A549 (cell line): ENCODE measurements around the gene SCGB1C2. TPM values are rescaled to one million over a fixed set of nuclear protein-coding genes. Genes with fewer than 3 reads are reported as not detected.

Experiments
- ATAC-seq, 2 experiments: fragments of 200-7000 bp in 1 of 2; fragments of >200 bp in 1 of 2; cut with Nextera tagmentation in 1 of 2; cut with Tn5 transposase in 1 of 2; 3 replicates each; pipeline versions ENCODE4 v1.8.0 to v1.9.1; 2018 to 2020; ENCODE audit warnings: mild to moderate bottlenecking in 1 of 2, moderate library complexity in 1 of 2
- CTCF ChIA-PET: fragments of 300-600 bp; sonication (Branson Sonifier 250); formaldehyde crosslinking; extraction: SDS; loops from one replicate; lab custom pipeline; 2021; ENCODE audit warnings: antibody characterized with exemption, inconsistent platforms; lab: Yijun Ruan, JAX
- POLR2A ChIA-PET: fragments of 350-600 bp; formaldehyde crosslinking; extraction: SDS; loops from one replicate; lab custom pipeline; 2021; ENCODE audit warnings: antibody characterized with exemption, inconsistent platforms; lab: Yijun Ruan, JAX
- DNase-seq, 2 experiments: peaks; one replicate each; pipeline versions ENCODE4 v3.0.0 to v3.0.0-alpha.2; 2011 to 2016; ENCODE audit warnings: low read depth in 1 of 2, low spot score in 1 of 2
- FAIRE-seq: peaks from 2 replicates; lab custom pipeline; 2011; peaks lifted over from hg19 to GRCh38; lab: Jason Lieb, UNC
- H3K27ac ChIP-seq, 2 experiments: fragments of >200 bp; sonication (Bioruptor Twin); formaldehyde crosslinking; 3 replicates each; pipeline ENCODE4 v1.5.1; 2016 to 2017
- H3K4me1 ChIP-seq: fragments of >200 bp; sonication (Bioruptor Twin); formaldehyde crosslinking; 3 replicates; pipeline ENCODE4 v1.6.1; 2016
- H3K4me2 ChIP-seq: fragments of >200 bp; sonication (Bioruptor Twin); formaldehyde crosslinking; 3 replicates; pipeline ENCODE4 v1.6.1; 2016
- H3K4me3 ChIP-seq: fragments of >200 bp; sonication (Bioruptor Twin); formaldehyde crosslinking; 3 replicates; pipeline ENCODE4 v1.5.1; 2016
- H3K9me3 ChIP-seq: fragments of >200 bp; sonication (Bioruptor Twin); formaldehyde crosslinking; 3 replicates; pipeline ENCODE4 v1.6.1; 2016
- ATOH8 ChIP-seq: fragments of 250-450 bp; sonication (Bioruptor Pico); IDR thresholded peaks from 2 replicates; pipeline ENCODE4 v1.5.0; 2020; ENCODE audit warnings: low read depth, mild to moderate bottlenecking, moderate library complexity
- BCL3 ChIP-seq: fragments of >200 bp; sonication (Bioruptor Twin); formaldehyde crosslinking; IDR thresholded peaks from 3 replicates; pipeline ENCODE4 v1.6.1; 2016
- BHLHE40 ChIP-seq: IDR thresholded peaks from 2 replicates; pipeline ENCODE4 v1.6.1; 2012; ENCODE audit warnings: low read depth, low read length, inconsistent platforms
- CBX2 ChIP-seq: fragments of 200-600 bp; sonication (generic); IDR thresholded peaks from 2 replicates; pipeline ENCODE4 v1.6.1; 2016; ENCODE audit warnings: low read depth, mild to moderate bottlenecking, borderline replicate concordance
- CBX8 ChIP-seq: fragments of 200-600 bp; sonication (generic); IDR thresholded peaks from 2 replicates; pipeline ENCODE4 v1.6.1; 2016
- CHD4 ChIP-seq: fragments of 200-600 bp; sonication (generic); IDR thresholded peaks from 2 replicates; pipeline ENCODE4 v1.6.1; 2016; ENCODE audit warnings: antibody characterized with exemption, mild to moderate bottlenecking, borderline replicate concordance
- EP300 ChIP-seq, 2 experiments: fragments of >200 bp; sonication (Bioruptor Twin); formaldehyde crosslinking; IDR thresholded peaks; 2 replicates in 1 of 2; 3 replicates in 1 of 2; pipeline ENCODE4 v1.6.1; 2016 to 2017
- FOSB ChIP-seq: fragments of 250-450 bp; sonication (Bioruptor Pico); IDR thresholded peaks from 2 replicates; pipeline ENCODE4 v1.5.0; 2020; ENCODE audit warnings: mild to moderate bottlenecking, moderate library complexity
- HDAC2 ChIP-seq: fragments of 200-600 bp; sonication (generic); IDR thresholded peaks from 2 replicates; pipeline ENCODE4 v1.6.1; 2016
- JUNB ChIP-seq: fragments of >200 bp; sonication (Bioruptor Twin); formaldehyde crosslinking; IDR thresholded peaks from 2 replicates; pipeline ENCODE4 v1.6.1; 2016
- KDM1A ChIP-seq: fragments of 200-600 bp; sonication (generic); IDR thresholded peaks from 2 replicates; pipeline ENCODE4 v1.6.1; 2016; ENCODE audit warnings: low read depth, mild to moderate bottlenecking
- KDM5A ChIP-seq: fragments of 200-600 bp; sonication (generic); IDR thresholded peaks from 2 replicates; pipeline ENCODE4 v1.6.1; 2016; ENCODE audit warnings: antibody characterized with exemption, mild to moderate bottlenecking
- MAFK ChIP-seq: fragments of 450-650 bp; IDR thresholded peaks from 2 replicates; pipeline ENCODE4 v1.6.1; 2014; ENCODE audit not compliant: partially characterized antibody
- NFE2L2 ChIP-seq: fragments of 150-350 bp; conservative IDR thresholded peaks from 2 replicates; pipeline ENCODE4 v1.6.1; 2014; ENCODE audit warnings: low read length
- POLR2A ChIP-seq: IDR thresholded peaks from 2 replicates; pipeline ENCODE4 v1.6.1; 2012; ENCODE audit warnings: mild to moderate bottlenecking, low read length
- RARB ChIP-seq: fragments of 250-450 bp; sonication (Bioruptor Pico); IDR thresholded peaks from 2 replicates; pipeline ENCODE4 v1.8.0; 2021; ENCODE audit warnings: mild to moderate bottlenecking, moderate library complexity
- REST ChIP-seq: fragments of 200-600 bp; sonication (generic); IDR thresholded peaks from 2 replicates; pipeline ENCODE4 v1.6.1; 2016; ENCODE audit warnings: antibody characterized with exemption, mild to moderate bottlenecking, moderate library complexity
- RFX5 ChIP-seq: fragments of 450-650 bp; IDR thresholded peaks from 2 replicates; pipeline ENCODE4 v1.7.1; 2014; ENCODE audit warnings: antibody characterized with exemption, mild to moderate bottlenecking, moderate library complexity
- SMC3 ChIP-seq: fragments of >200 bp; sonication (Bioruptor Twin); formaldehyde crosslinking; IDR thresholded peaks from 3 replicates; pipeline ENCODE4 v1.6.1; 2018; ENCODE audit warnings: inconsistent platforms
- USF2 ChIP-seq: fragments of 450-650 bp; IDR thresholded peaks from 2 replicates; pipeline ENCODE4 v1.6.1; 2014; ENCODE audit warnings: antibody characterized with exemption
- WGBS: methylation state at CpG from one replicate; pipeline ENCODE4 v1.1.6; 2017; ENCODE audit errors: missing lambda C conversion rate; 5-methylcytosine and 5-hydroxymethylcytosine counted together
- polyA plus RNA-seq, 4 experiments: library from polyadenylated mRNA; depleted of rRNA in 3 of 4; stranded (reverse); fragments of >200 nt; fragmentation: RNase III in 1 of 4; extraction: RNeasy Plus Mini Kit Qiagen cat#74134 plus additional on column Dnase treatment in 1 of 4; gene quantifications; 2 replicates in 3 of 4; 3 replicates in 1 of 4; pipeline ENCODE4 v1.2.3, GENCODE V29; 2011 to 2017

SCGB1C2 gene
- polyA plus RNA-seq, 2 of the 4 experiments (the other 2 are of a cell fraction) = not detected

- 88% methylated on average over 15 of the region's 15 CpGs for WGBS
- FAIRE-seq (no peak), DNase-seq (no peak)
These were observed 22.2 kb downstream of the SCGB1C2 start for GRCh38 chr17:159609-160008.

GRCh38 chr17:160336-160735 is 23.0 kb downstream of the SCGB1C2 start:
- Histone ChIP-seq H3K27ac (no peak overlapping the region), H3K9me3 (no peaks in the 10 kb centered on the region), H3K4me3 (no peak overlapping the region), H3K4me1 (no peaks in the 10 kb centered on the region), H3K4me2 (no peak overlapping the region)
- WGBS = 71% methylated on average over 12 of the region's 13 CpGs
- ATAC-seq = no peak
- ChIA-PET POLR2A (no interaction called here), CTCF (no interaction called here)
- TF ChIP-seq KDM5A (no peak), POLR2A (no peak), CHD4 (no peak), REST (no peak), NFE2L2 (no peak), ATOH8 (CRISPR knock-in tag) (no peak), CBX8 (no peak), USF2 (no peak), MAFK (no peak), FOSB (CRISPR knock-in tag) (no peak), HDAC2 (no peak)
- no peak for DNase-seq
- FAIRE-seq = no peak

More at GRCh38 chr17:159609-160008, 22.2 kb downstream of the SCGB1C2 start:
- TF ChIP-seq RFX5 (no peak), BCL3 (no peak), RARB (no peak), BHLHE40 (no peak)
- ChIA-PET CTCF (interaction anchor here (0.6 to 2.1 kb wide), 2 partner anchors 10 to 271 kb away, joined by 3 to 6 read pairs; no protein-coding TSS in a partner anchor), POLR2A (no interaction called here)
- no peak overlapping the region for H3K4me2 ChIP-seq
- ATAC-seq = no peak
- H3K27ac ChIP-seq = no peak overlapping the region
- H3K9me3 ChIP-seq = no peaks in the 10 kb centered on the region
- H3K4me1 ChIP-seq = no peaks in the 10 kb centered on the region
- no peak overlapping the region for H3K4me3 ChIP-seq

GRCh38 chr17:161481-161880 is 24.1 kb downstream of the SCGB1C2 start:
- H3K4me1 ChIP-seq = no peaks in the 10 kb centered on the region
- H3K4me2 ChIP-seq = no peak overlapping the region
- H3K27ac ChIP-seq = no peak overlapping the region
- CTCF ChIA-PET = interaction anchor here (0.6 to 5.2 kb wide), 5 partner anchors 8 to 235 kb away, joined by 3 to 44 read pairs (median 4); no protein-coding TSS in a partner anchor
- no peak for ATAC-seq
- DNase-seq = no peak
- no peak overlapping the region for H3K4me3 ChIP-seq
- no peak for FAIRE-seq
- no peaks in the 10 kb centered on the region for H3K9me3 ChIP-seq
- TF ChIP-seq KDM1A (no peak), EP300 (IDR thresholded peaks at IDR 0.05) (no peak), HDAC2 (no peak), CBX8 (no peak), CBX2 (no peak), BHLHE40 (no peak), NFE2L2 (no peak), SMC3 (no peak), JUNB (no peak)
- POLR2A ChIA-PET = no interaction called here
- 85% methylated on average over 10 of the region's 10 CpGs for WGBS
